ENCODE results near the gene ATP6V0D1.
"Not testable (repeated sequence)": the region's sequence is repeated elsewhere in the genome, so short reads cannot be mapped to it uniquely, and the experiment has no call there.

The ATP6V0D1 gene

GRCh38 chr16:67499106-67499505 is 18.1 kb upstream of the ATP6V0D1 start:
- no peak for DNase-seq

- no peak for DNase-seq
Measured at GRCh38 chr16:67490335-67491096, 9.6 kb upstream of the ATP6V0D1 start.

GRCh38 chr16:67489401-67490083 is 8.6 kb upstream of the ATP6V0D1 start:
- no peak for DNase-seq

GRCh38 chr16:67487561-67487960 is 6.6 kb upstream of the ATP6V0D1 start:
- DNase-seq: not testable (repeated sequence)

- no peak for DNase-seq
Measured at GRCh38 chr16:67486805-67487204, 5.8 kb upstream of the ATP6V0D1 start.

- DNase-seq: no peak
Measured at GRCh38 chr16:67483731-67484525, 3.0 kb upstream of the ATP6V0D1 start.

GRCh38 chr16:67483150-67483549 is 2.2 kb upstream of the ATP6V0D1 start, which contains the start of gene AGRP:
Gene AGRP (minus strand): TSS chr16:67483547. CDS start chr16:67483398, 149 bp downstream.
- DNase-seq: no peak

- DNase-seq: no peak
Measured at GRCh38 chr16:67482233-67482924, 1.4 kb upstream of the ATP6V0D1 start.

- peak; percentile 41 for DNase-seq
Measured at GRCh38 chr16:67481561-67482232, 740 bp upstream of the ATP6V0D1 start.

- no peak for DNase-seq
Measured at GRCh38 chr16:67477960-67478554, 2.9 kb downstream of the ATP6V0D1 start.

- DNase-seq: no peak
Measured at GRCh38 chr16:67474551-67475455, 6.2 kb downstream of the ATP6V0D1 start.

- no peak for DNase-seq
Measured at GRCh38 chr16:67471758-67472384, 9.1 kb downstream of the ATP6V0D1 start.

GRCh38 chr16:67470359-67470758 is 10.6 kb downstream of the ATP6V0D1 start:
- DNase-seq: no peak

- no peak for DNase-seq
Measured at GRCh38 chr16:67468731-67469130, 12.2 kb downstream of the ATP6V0D1 start.

- no peak for DNase-seq
Measured at GRCh38 chr16:67466581-67466980, 14.4 kb downstream of the ATP6V0D1 start.

GRCh38 chr16:67464565-67464964 is 16.4 kb downstream of the ATP6V0D1 start:
- no peak for DNase-seq

- no peak for DNase-seq
Measured at GRCh38 chr16:67463691-67464090, 17.3 kb downstream of the ATP6V0D1 start.

GRCh38 chr16:67463059-67463458 is 17.9 kb downstream of the ATP6V0D1 start:
- DNase-seq: no peak

GRCh38 chr16:67462279-67462655 is 18.7 kb downstream of the ATP6V0D1 start:
- DNase-seq: no peak

GRCh38 chr16:67461600-67462278 is 19.2 kb downstream of the ATP6V0D1 start:
- DNase-seq: no peak
